Medulla oblongata (tissue), 1 donor: ENCODE results near the gene SIRT1.
"Not testable (repeated sequence)": the region's sequence is repeated elsewhere in the genome, so short reads cannot be mapped to it uniquely, and the experiment has no call there.

Experiments
- DNase-seq: peaks from one replicate; pipeline ENCODE4 v3.0.0-alpha.2; 2015; ENCODE audit errors: extremely low spot score

Gene SIRT1

GRCh38 chr10:67877421-67877820, 7.0 kb upstream of the SIRT1 start:
- DNase-seq, result not testable (repeated sequence)

- no peak for DNase-seq
Measured at GRCh38 chr10:67878133-67878532, 6.3 kb upstream of the SIRT1 start.

- DNase-seq, result no peak
Measured at GRCh38 chr10:67883710-67884312, 645 bp upstream of the SIRT1 start.

- peak; percentile 75 for DNase-seq
Measured at GRCh38 chr10:67884842-67885670, 600 bp downstream of the SIRT1 start.

GRCh38 chr10:67893637-67894036, 9.2 kb downstream of the SIRT1 start:
- no peak for DNase-seq

- DNase-seq, result no peak
Measured at GRCh38 chr10:67903581-67903980, 19.1 kb downstream of the SIRT1 start.

GRCh38 chr10:67912331-67912946, 28.0 kb downstream of the SIRT1 start:
- no peak for DNase-seq

GRCh38 chr10:67914777-67915340, 30.4 kb downstream of the SIRT1 start:
- no peak for DNase-seq

GRCh38 chr10:67917169-67917568, 32.7 kb downstream of the SIRT1 start:
- DNase-seq, result no peak

GRCh38 chr10:67917679-67918078, 33.2 kb downstream of the SIRT1 start:
- DNase-seq, result no peak

GRCh38 chr10:67921065-67921464, 36.6 kb downstream of the SIRT1 start:
- DNase-seq, result no peak

GRCh38 chr10:67923551-67923950, 39.1 kb downstream of the SIRT1 start:
- no peak for DNase-seq

GRCh38 chr10:67924136-67924535, 39.7 kb downstream of the SIRT1 start:
- DNase-seq, result no peak

GRCh38 chr10:67925449-67926005, 41.1 kb downstream of the SIRT1 start:
- no peak for DNase-seq

- DNase-seq, result no peak
Measured at GRCh38 chr10:67926951-67927350, 42.5 kb downstream of the SIRT1 start.

GRCh38 chr10:67933199-67933598, 48.7 kb downstream of the SIRT1 start:
- no peak for DNase-seq

GRCh38 chr10:67934336-67934735, 49.9 kb downstream of the SIRT1 start:
- DNase-seq, result peak; percentile 52

- no peak for DNase-seq
Measured at GRCh38 chr10:67935223-67935622, 50.8 kb downstream of the SIRT1 start.

- no peak for DNase-seq
Measured at GRCh38 chr10:67936416-67936815, 52.0 kb downstream of the SIRT1 start.

- no peak for DNase-seq
Measured at GRCh38 chr10:67943917-67944316, 59.5 kb downstream of the SIRT1 start.

GRCh38 chr10:67955614-67956013, 71.2 kb downstream of the SIRT1 start:
- DNase-seq, result no peak

- no peak for DNase-seq
Measured at GRCh38 chr10:67959839-67960476, 75.5 kb downstream of the SIRT1 start.
